ENCODE data around the gene MKNK1. TPM values are rescaled to one million over a fixed set of nuclear protein-coding genes. Genes with fewer than 3 reads are reported as not detected.

MKNK1 gene
- total and polyA plus RNA-seq, 2 of the 8 experiments (the other 6 are each of a cell fraction or from before 2014, with no cell fraction given): 13.9 to 21.5 TPM

GRCh38 chr1:46522969-46523320, 81.1 kb downstream of the MKNK1 start (continued):
- no peak for TF ChIP-seq CHD7 (IDR thresholded peaks at IDR 0.05; ENCODE audit: insufficient replicate concordance, low read length)
- TF ChIP-seq YY1 (IDR thresholded peaks at IDR 0.05; ENCODE audit: low read depth, low read length): no peak
- no peak for TF ChIP-seq KDM5A (IDR thresholded peaks at IDR 0.05; ENCODE audit: low read length)
- no peak for TF ChIP-seq HDAC2 (IDR thresholded peaks at IDR 0.05; ENCODE audit: borderline replicate concordance in 1 of 2, low read depth in 2 of 2, low read length in 2 of 2)

Measured in H1 (cell line).